Urothelium cell line (cell line): ENCODE data around the gene TTLL6.

ENCODE experiments used
- DNase-seq: peaks from one replicate; pipeline ENCODE4 v3.0.0; 2011; ENCODE audit warnings: low spot score, mixed read lengths
- FAIRE-seq: peaks from 2 replicates; lab custom pipeline; 2011; peaks lifted over from hg19 to GRCh38; lab: Jason Lieb, UNC

The TTLL6 gene

DNA sequence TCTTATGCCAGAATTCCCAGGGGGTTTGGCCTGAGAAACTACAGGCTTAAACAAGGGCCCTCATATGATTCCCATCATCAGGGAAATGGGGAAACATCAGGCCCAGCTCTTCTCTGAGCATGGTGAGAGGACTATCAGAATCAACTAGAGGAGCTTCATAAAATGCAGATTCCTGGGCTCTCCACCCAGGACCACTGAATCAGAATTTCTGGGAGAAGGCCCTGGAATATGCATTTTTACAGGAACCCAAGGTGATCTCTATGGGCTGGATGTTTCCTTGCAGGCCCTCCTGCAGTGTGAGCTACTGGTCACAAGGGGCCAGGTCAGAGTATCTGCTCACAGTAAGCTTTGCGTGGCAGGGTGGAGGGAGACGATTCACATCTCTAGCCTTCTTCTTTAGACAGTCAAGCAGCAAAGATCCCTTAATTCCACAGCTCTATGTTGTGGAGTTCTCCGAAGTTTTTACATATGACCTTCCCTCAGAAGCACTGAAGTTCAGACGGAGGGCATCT lies 49.7 kb downstream of the TTLL6 start:
- DNase-seq (no peak), FAIRE-seq (no peak)

DNA sequence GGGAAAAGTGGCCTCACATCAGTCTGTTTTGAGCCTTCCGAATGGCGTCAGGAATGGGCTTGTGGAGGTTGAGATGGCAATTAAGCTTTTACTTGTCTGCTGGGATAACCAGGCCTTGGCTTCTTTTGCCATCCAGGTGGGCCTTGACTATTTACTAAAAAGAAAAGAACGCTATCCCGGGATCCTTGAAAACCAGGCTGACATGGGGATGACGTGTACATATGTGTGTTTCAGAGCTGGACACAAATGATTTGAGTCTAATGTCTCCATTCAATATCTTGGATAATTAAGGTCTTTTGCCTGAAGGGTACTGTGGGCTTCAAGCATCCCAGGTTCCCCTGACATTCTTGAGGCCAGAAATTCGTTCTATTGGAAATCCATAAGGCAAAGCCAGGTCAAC lies 55.9 kb downstream of the TTLL6 start:
- FAIRE-seq (no peak), DNase-seq (no peak)

GRCh38 chr17:48760411-48760810 lies 56.6 kb downstream of the TTLL6 start:
- DNase-seq (no peak), FAIRE-seq (no peak)

DNA sequence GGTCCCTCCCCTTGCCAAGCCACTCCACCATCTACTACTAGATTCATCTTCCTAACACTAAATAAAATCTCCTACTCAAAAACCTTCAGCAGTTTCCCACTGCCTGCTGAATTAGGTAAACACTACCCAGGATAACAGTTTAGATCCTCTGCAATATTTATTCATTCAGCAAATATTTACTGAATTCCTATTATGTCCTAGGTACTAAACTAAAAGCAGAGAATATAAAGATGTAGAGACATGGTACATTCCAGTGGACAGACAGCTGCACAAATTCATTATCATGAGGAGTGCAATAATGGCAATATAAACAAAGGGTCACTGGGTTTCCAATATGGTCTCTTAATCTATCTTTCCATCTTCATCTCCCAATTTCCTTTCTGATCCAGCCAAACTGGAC lies 57.7 kb downstream of the TTLL6 start:
- FAIRE-seq (no peak), DNase-seq (no peak)

- FAIRE-seq (peak; percentile 68), DNase-seq (no peak)
Measured at GRCh38 chr17:48757524-48757961, 59.5 kb downstream of the TTLL6 start.

DNA sequence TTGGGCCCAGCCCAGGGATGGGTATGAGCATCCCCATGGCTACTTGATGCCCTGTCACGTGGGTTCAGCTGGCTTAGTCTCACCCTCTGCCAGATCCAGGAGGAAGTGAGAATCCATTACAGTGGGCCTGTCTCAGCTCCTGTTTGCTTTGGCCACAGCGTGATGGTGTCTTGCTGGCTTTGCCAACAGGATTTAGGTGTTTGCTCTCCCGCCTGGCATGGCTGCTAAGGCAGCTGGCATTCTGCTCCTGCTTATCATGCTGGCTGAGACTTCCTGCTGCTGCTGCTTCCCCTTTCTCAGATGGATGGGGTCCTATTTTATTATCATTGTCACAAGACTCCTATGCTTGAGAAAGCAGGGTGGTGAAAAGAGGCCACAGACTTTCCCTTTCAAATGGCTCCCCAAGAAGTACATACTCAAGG lies 60.2 kb downstream of the TTLL6 start:
- no peak for FAIRE-seq

GRCh38 chr17:48755356-48755755 lies 61.7 kb downstream of the TTLL6 start:
- no peak for FAIRE-seq
- no peak for DNase-seq

More for the DNA sequence above, 60.2 kb downstream of the TTLL6 start:
- DNase-seq = no peak

- no peak for FAIRE-seq
- DNase-seq = no peak
Measured at GRCh38 chr17:48754500-48755261, 62.3 kb downstream of the TTLL6 start.

DNA sequence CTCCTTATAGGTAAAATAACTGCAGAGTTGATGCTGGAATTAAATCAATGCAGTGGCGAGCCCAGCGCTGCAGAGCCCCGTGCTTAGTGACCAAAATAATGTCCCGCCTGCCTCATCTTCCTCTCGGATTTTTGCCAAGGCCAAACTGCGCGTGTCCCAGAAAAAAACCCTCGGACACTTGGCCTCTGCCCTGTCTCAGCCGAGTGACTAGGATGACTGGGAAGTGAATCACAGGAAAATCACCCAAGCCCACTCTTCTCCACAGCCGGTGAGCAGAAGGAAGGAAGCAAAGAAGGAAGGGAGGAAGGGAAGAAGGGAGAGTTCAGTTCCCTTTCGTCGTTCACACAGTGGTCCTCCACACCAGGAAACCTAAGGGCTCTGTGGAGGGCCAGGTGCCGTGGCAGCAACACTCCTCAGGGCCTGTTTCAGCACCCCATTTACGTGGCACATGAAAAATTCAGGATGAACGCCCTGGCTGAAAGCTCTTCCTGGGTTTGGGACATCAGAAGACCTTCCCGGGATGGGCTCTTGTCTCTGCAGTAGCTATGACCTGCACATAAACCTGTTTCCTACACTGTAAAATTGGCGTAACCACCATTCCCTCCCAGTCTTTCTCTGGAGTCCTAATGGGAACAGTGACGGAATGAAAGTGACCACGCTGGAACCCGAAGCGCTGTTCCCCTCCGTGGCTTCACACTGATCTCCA lies 63.1 kb downstream of the TTLL6 start:
- DNase-seq = peak; percentile 38

GRCh38 chr17:48752399-48753288 lies 64.4 kb downstream of the TTLL6 start:
- FAIRE-seq = no peak
- DNase-seq = no peak

More for the DNA sequence above, 63.1 kb downstream of the TTLL6 start:
- no peak for FAIRE-seq

- no peak for FAIRE-seq
- DNase-seq = no peak
Measured at GRCh38 chr17:48751733-48752398, 65.2 kb downstream of the TTLL6 start.

GRCh38 chr17:48751172-48751571 lies 65.9 kb downstream of the TTLL6 start:
- peak; percentile 61 for FAIRE-seq
- no peak for DNase-seq

- no peak for FAIRE-seq
- DNase-seq = no peak
Measured at GRCh38 chr17:48749621-48750553, 67.1 kb downstream of the TTLL6 start.

DNA sequence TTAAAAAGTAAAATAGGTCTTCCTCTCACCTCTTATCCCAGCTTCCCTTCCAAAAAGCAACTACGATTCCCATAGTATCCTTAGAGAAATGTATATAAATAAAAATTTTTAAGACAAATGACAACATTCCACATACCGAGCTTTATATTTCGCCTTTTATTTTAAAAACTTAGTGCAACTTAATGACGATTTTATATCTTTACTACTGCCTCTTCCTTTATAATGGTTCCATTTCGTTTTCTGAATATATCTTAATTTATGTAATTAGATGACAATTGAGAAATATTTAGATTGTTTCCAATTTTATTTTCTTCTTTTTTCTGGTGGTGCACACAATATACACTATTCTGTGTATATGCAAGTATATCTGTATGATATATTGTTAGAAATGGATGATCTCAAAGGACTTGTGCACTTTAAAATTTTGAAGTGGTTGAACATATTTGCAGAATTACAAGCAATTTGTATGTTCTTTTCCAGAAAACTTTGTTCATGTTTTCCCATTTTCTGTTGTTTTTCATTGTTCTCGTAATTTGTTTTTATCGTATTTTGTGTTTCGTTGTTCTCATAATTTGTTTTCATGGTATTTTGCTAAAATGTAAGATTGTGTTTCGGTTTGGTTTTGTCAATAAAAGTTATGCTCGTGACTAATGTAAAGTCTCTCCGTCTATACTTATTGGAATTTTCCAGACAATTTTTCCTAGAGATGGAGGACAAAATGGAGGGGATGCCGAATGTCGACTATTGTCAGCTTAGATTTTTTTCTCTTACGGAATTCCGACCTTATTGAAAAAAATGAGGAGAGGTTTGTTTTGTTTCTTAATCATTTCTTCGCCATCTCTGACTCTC lies 68.1 kb downstream of the TTLL6 start:
- no peak for DNase-seq
- FAIRE-seq = no peak

GRCh38 chr17:48747445-48748363 lies 69.3 kb downstream of the TTLL6 start:
- FAIRE-seq = no peak
- DNase-seq = no peak

GRCh38 chr17:48746916-48747444 lies 70.0 kb downstream of the TTLL6 start:
- FAIRE-seq = no peak

More at GRCh38 chr17:48746916-48747444, 70.0 kb downstream of the TTLL6 start:
- no peak for DNase-seq
